OCI-LY1 (cell line): ENCODE data around the gene RALB.

Source experiments
- H2AFZ ChIP-seq: fragments of 200-600 bp; sonication (generic), shearing (Covaris generic); 2 replicates; pipeline ENCODE4 v1.6.0; 2014; ENCODE audit warnings: antibody characterized with exemption, mild to moderate bottlenecking, low read length
- H3F3A ChIP-seq: fragments of 200-600 bp; sonication (generic), shearing (Covaris generic); 2 replicates; pipeline ENCODE4 v1.6.0; 2014; ENCODE audit warnings: mild to moderate bottlenecking, antibody characterized with exemption, low read length, moderate library complexity; ENCODE audit not compliant: insufficient read depth
- H3K27ac ChIP-seq: fragments of 200-600 bp; sonication (generic); 2 replicates; pipeline ENCODE4 v1.5.1; 2014; ENCODE audit warnings: low read length, mixed run types, mild to moderate bottlenecking, low read depth; ENCODE audit not compliant: poor library complexity, severe bottlenecking
- H3K27me3 ChIP-seq: fragments of 200-600 bp; sonication (generic); 2 replicates; pipeline ENCODE4 v1.6.0; 2014; ENCODE audit warnings: antibody characterized with exemption, mild to moderate bottlenecking, low read length, moderate library complexity; ENCODE audit not compliant: insufficient read depth
- H3K36me3 ChIP-seq: fragments of 200-600 bp; sonication (generic); 2 replicates; pipeline ENCODE4 v1.6.1; 2014; ENCODE audit warnings: mild to moderate bottlenecking, antibody characterized with exemption, low read length, moderate library complexity, mixed read lengths; ENCODE audit not compliant: insufficient read depth
- H3K4me1 ChIP-seq: fragments of 200-600 bp; sonication (generic); 2 replicates; pipeline ENCODE4 v1.5.1; 2014; ENCODE audit warnings: mild to moderate bottlenecking, low read length, moderate library complexity; ENCODE audit not compliant: insufficient read depth, severe bottlenecking
- H3K4me2 ChIP-seq: fragments of 200-600 bp; sonication (generic), shearing (Covaris generic); 2 replicates; pipeline ENCODE4 v1.6.1; 2014; ENCODE audit warnings: low read length
- H3K4me3 ChIP-seq: fragments of 200-600 bp; sonication (generic); 2 replicates; pipeline ENCODE4 v1.5.1; 2014; ENCODE audit warnings: low read length, low read depth, mild to moderate bottlenecking, mixed read lengths; ENCODE audit not compliant: poor library complexity, severe bottlenecking
- H3K79me2 ChIP-seq: fragments of 200-600 bp; shearing (Covaris generic); 2 replicates; pipeline ENCODE4 v1.6.1; 2016; ENCODE audit warnings: mixed run types, low read length, mixed read lengths; ENCODE audit not compliant: insufficient read depth
- H3K9ac ChIP-seq: fragments of 200-600 bp; sonication (generic), shearing (Covaris generic); 2 replicates; pipeline ENCODE4 v1.6.1; 2014; ENCODE audit warnings: mild to moderate bottlenecking, low read length, mixed read lengths
- H3K9me2 ChIP-seq: fragments of 200-600 bp; sonication (generic), shearing (Covaris generic); 2 replicates; pipeline ENCODE4 v1.6.1; 2014; ENCODE audit warnings: low read depth, mild to moderate bottlenecking, low read length, mixed read lengths
- H3K9me3 ChIP-seq: fragments of 200-600 bp; shearing (Covaris generic); 2 replicates; pipeline ENCODE4 v1.6.1; 2014; ENCODE audit warnings: low read length, mixed read lengths
- H4K20me1 ChIP-seq: fragments of 200-600 bp; sonication (generic), shearing (Covaris generic); 2 replicates; pipeline ENCODE4 v1.6.0; 2016; ENCODE audit warnings: mild to moderate bottlenecking, low read length; ENCODE audit not compliant: insufficient read depth
- EZH2 ChIP-seq: fragments of 200-600 bp; sonication (generic), shearing (Covaris generic); IDR thresholded peaks from 2 replicates; pipeline ENCODE4 v1.8.0; 2017; ENCODE audit warnings: borderline replicate concordance, mixed run types, mild to moderate bottlenecking, antibody characterized with exemption, low read length, moderate library complexity, mixed read lengths
- TF ChIP-seq, protein P1 (sequence below): fragments of 200-600 bp; sonication (generic), shearing (Covaris generic); IDR thresholded peaks from 2 replicates; pipeline ENCODE4 v1.5.1; 2017; ENCODE audit warnings: mild to moderate bottlenecking, antibody characterized with exemption, low read length, moderate library complexity, mixed read lengths

The RALB gene

DNA sequence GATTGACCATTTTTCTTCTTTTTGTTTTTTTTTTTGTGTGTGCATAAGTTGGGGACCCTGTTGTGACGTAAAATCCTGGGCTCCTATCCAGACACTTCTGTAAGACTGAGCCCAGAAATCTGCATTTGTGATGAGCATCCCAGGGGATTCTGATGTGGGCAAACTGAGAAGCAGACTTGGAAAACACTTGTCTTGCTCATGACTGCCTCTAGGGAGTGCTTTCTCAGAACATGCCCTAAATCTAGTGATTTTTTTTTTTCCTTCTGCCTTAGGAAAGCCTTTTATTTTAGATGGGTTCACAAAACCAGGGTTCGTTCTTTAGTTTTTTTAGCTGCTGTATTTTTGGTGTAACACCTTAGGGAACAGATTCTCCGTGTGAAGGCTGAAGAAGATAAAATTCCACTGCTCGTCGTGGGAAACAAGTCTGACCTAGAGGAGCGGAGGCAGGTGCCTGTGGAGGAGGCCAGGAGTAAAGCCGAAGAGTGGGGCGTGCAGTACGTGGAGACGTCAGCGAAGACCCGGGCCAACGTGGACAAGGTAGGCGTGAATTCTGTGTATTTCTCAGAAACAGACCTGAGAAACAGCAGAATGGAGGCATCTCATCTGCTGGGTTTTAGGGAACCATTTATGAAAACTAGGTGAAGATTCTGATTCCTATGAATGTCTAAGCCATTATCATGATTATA, 36.7 kb downstream of the RALB start:
- TF ChIP-seq, protein P1, sequence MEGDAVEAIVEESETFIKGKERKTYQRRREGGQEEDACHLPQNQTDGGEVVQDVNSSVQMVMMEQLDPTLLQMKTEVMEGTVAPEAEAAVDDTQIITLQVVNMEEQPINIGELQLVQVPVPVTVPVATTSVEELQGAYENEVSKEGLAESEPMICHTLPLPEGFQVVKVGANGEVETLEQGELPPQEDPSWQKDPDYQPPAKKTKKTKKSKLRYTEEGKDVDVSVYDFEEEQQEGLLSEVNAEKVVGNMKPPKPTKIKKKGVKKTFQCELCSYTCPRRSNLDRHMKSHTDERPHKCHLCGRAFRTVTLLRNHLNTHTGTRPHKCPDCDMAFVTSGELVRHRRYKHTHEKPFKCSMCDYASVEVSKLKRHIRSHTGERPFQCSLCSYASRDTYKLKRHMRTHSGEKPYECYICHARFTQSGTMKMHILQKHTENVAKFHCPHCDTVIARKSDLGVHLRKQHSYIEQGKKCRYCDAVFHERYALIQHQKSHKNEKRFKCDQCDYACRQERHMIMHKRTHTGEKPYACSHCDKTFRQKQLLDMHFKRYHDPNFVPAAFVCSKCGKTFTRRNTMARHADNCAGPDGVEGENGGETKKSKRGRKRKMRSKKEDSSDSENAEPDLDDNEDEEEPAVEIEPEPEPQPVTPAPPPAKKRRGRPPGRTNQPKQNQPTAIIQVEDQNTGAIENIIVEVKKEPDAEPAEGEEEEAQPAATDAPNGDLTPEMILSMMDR = no peak
- TF ChIP-seq EZH2 = no peak
- no peaks in the 10 kb centered on the region for H4K20me1 ChIP-seq
- H3F3A ChIP-seq = no peaks in the 10 kb centered on the region
- no peak overlapping the region for H3K9ac ChIP-seq
- no peaks in the 10 kb centered on the region for H3K9me3 ChIP-seq
- H2AFZ ChIP-seq = no peak overlapping the region
- H3K27ac ChIP-seq = no peak overlapping the region
- no peaks in the 10 kb centered on the region for H3K79me2 ChIP-seq
- peaks cover 22% of the 10 kb centered on the region for H3K4me1 ChIP-seq
- no peak overlapping the region for H3K4me3 ChIP-seq
- no peaks in the 10 kb centered on the region; the same call in 1 of the 2 replicates for H3K36me3 ChIP-seq
- no peaks in the 10 kb centered on the region for H3K9me2 ChIP-seq
- no peaks in the 10 kb centered on the region for H3K27me3 ChIP-seq
- no peak overlapping the region for H3K4me2 ChIP-seq

DNA sequence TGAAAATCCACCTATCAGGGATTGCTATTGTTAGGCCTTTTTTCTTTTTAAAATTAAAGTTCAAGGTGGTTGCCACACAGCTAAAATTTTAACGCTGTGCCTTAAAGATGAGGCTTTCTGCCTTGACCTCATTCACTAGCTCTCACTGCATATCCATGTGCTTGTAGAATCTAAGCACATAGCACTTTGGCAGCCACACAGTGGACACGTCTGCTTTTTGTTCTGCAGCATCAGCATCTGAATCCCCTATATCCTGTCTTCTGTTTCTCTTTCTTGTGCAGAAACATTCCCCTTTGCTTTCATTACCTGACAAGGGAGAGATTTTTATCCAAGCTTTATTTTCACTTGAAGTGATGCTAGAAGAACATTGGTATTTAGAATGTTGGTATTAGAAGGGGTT, 38.1 kb downstream of the RALB start:
- H3K9ac ChIP-seq = no peak overlapping the region
- no peak overlapping the region for H3K4me3 ChIP-seq
- no peaks in the 10 kb centered on the region for H3F3A ChIP-seq
- H3K79me2 ChIP-seq = no peaks in the 10 kb centered on the region
- no peak overlapping the region for H3K27ac ChIP-seq
- no peaks in the 10 kb centered on the region for H3K9me2 ChIP-seq
- no peaks in the 10 kb centered on the region for H3K36me3 ChIP-seq
- no peak overlapping the region for H2AFZ ChIP-seq
- no peaks in the 10 kb centered on the region for H3K9me3 ChIP-seq
- H3K4me1 ChIP-seq = peaks cover 24% of the 10 kb centered on the region
- no peaks in the 10 kb centered on the region for H3K27me3 ChIP-seq
- H4K20me1 ChIP-seq = no peaks in the 10 kb centered on the region
- TF ChIP-seq, protein P1 = no peak
- no peak for TF ChIP-seq EZH2
- H3K4me2 ChIP-seq = no peak overlapping the region

GRCh38 chr2:120291401-120292311, 39.0 kb downstream of the RALB start:
- TF ChIP-seq, protein P1 = no peak
- TF ChIP-seq EZH2 = no peak
- Histone ChIP-seq H3K9ac (no peak overlapping the region), H3K36me3 (no peaks in the 10 kb centered on the region), H4K20me1 (no peaks in the 10 kb centered on the region), H3K27ac (no peak overlapping the region), H3F3A (no peaks in the 10 kb centered on the region), H3K79me2 (no peaks in the 10 kb centered on the region), H2AFZ (no peak overlapping the region), H3K4me3 (no peak overlapping the region), H3K9me3 (no peaks in the 10 kb centered on the region), H3K27me3 (no peaks in the 10 kb centered on the region), H3K4me1 (peaks cover 24% of the 10 kb centered on the region), H3K9me2 (no peaks in the 10 kb centered on the region), H3K4me2 (no peak overlapping the region)
